H7 (cell line): ENCODE data around the gene HPS5. TPM values are rescaled to one million over a fixed set of nuclear protein-coding genes. Genes with fewer than 3 reads are reported as not detected.
"Not testable (repeated sequence)": the region's sequence is repeated elsewhere in the genome, so short reads cannot be mapped to it uniquely, and the experiment has no call there.

ENCODE experiments used
- DNase-seq: peaks from one replicate; pipeline ENCODE4 v3.0.0; 2012
- H3K27me3 ChIP-seq: 2 replicates; pipeline ENCODE4 v1.6.0; 2011; ENCODE audit warnings: mild to moderate bottlenecking, low read length; ENCODE audit not compliant: control insufficient read depth, insufficient read depth
- H3K36me3 ChIP-seq: replicated peaks from 2 replicates; pipeline ENCODE4 v1.5.1; 2011; ENCODE audit warnings: low read length; ENCODE audit not compliant: control insufficient read depth, insufficient read depth
- H3K4me3 ChIP-seq: 2 replicates; pipeline ENCODE4 v1.5.1; 2011; ENCODE audit warnings: low read depth, mild to moderate bottlenecking, control low read depth, low read length, moderate library complexity; ENCODE audit not compliant: insufficient read depth
- total RNA-seq: library from RNA; depleted of rRNA; stranded (reverse); fragments of >200 nt; shearing (Covaris generic); gene quantifications from 2 replicates; pipeline ENCODE4 v1.2.3, GENCODE V29; 2014

HPS5 gene
- total RNA-seq, 1 experiment from 2014 or later, result 14.6 TPM

- no peaks in the 10 kb centered on the region for H3K27me3 ChIP-seq
- peaks cover 5% of the 10 kb centered on the region for H3K36me3 ChIP-seq
- no peak for DNase-seq
- no peak overlapping the region for H3K4me3 ChIP-seq
Measured at GRCh38 chr11:18329196-18329870, 7.4 kb upstream of the HPS5 start.

- H3K27me3 ChIP-seq, result no peaks in the 10 kb centered on the region
- H3K36me3 ChIP-seq, result peaks cover 4% of the 10 kb centered on the region
- no peak overlapping the region for H3K4me3 ChIP-seq
- DNase-seq, result no peak
Measured at GRCh38 chr11:18324381-18324780, 2.4 kb upstream of the HPS5 start.

GRCh38 chr11:18323881-18324280 is 1.9 kb upstream of the HPS5 start:
- H3K4me3 ChIP-seq, H3K36me3 ChIP-seq, H3K27me3 ChIP-seq, DNase-seq: not testable (repeated sequence)

GRCh38 chr11:18322818-18323570 is 1.1 kb upstream of the HPS5 start:
- Histone ChIP-seq H3K27me3 (no peaks in the 10 kb centered on the region), H3K36me3 (peaks cover 4% of the 10 kb centered on the region), H3K4me3 (peak overlapping the region; percentile 75)
- no peak for DNase-seq

GRCh38 chr11:18321578-18321968 is 367 bp downstream of the HPS5 start:
- Histone ChIP-seq H3K27me3 (no peaks in the 10 kb centered on the region), H3K4me3 (peak overlapping the region; percentile 75), H3K36me3 (peaks cover 4% of the 10 kb centered on the region)
- no peak for DNase-seq

GRCh38 chr11:18320617-18321016 is 1.3 kb downstream of the HPS5 start:
- H3K27me3 ChIP-seq, result no peaks in the 10 kb centered on the region
- peaks cover 5% of the 10 kb centered on the region for H3K36me3 ChIP-seq
- DNase-seq, result no peak
- H3K4me3 ChIP-seq, result peak overlapping the region; percentile 75; the same call in 1 of the 2 replicates

- H3K36me3 ChIP-seq, result peaks cover 5% of the 10 kb centered on the region
- H3K27me3 ChIP-seq, result no peaks in the 10 kb centered on the region
- H3K4me3 ChIP-seq, result no peak overlapping the region
- no peak for DNase-seq
Measured at GRCh38 chr11:18319914-18320313, 2.0 kb downstream of the HPS5 start.

- Histone ChIP-seq H3K27me3 (no peaks in the 10 kb centered on the region), H3K4me3 (no peak overlapping the region), H3K36me3 (peaks cover 1% of the 10 kb centered on the region; the same call in 1 of the 2 replicates)
- no peak for DNase-seq
Measured at GRCh38 chr11:18317551-18317950, 4.4 kb downstream of the HPS5 start.

- Histone ChIP-seq H3K36me3 (peaks cover 4% of the 10 kb centered on the region), H3K27me3 (no peaks in the 10 kb centered on the region), H3K4me3 (no peak overlapping the region)
- DNase-seq, result no peak
Measured at GRCh38 chr11:18315893-18316292, 6.0 kb downstream of the HPS5 start.

GRCh38 chr11:18314784-18315523 is 7.0 kb downstream of the HPS5 start:
- DNase-seq, result no peak
- peaks cover 9% of the 10 kb centered on the region for H3K36me3 ChIP-seq
- no peak overlapping the region for H3K4me3 ChIP-seq
- no peaks in the 10 kb centered on the region for H3K27me3 ChIP-seq

- Histone ChIP-seq H3K36me3 (peaks cover 11% of the 10 kb centered on the region), H3K27me3 (no peaks in the 10 kb centered on the region), H3K4me3 (no peak overlapping the region)
- DNase-seq, result no peak
Measured at GRCh38 chr11:18313965-18314763, 7.8 kb downstream of the HPS5 start.

- H3K4me3 ChIP-seq, result no peak overlapping the region
- no peaks in the 10 kb centered on the region for H3K27me3 ChIP-seq
- DNase-seq, result no peak
- H3K36me3 ChIP-seq, result peaks cover 15% of the 10 kb centered on the region
Measured at GRCh38 chr11:18312663-18313420, 9.1 kb downstream of the HPS5 start.

- H3K27me3 ChIP-seq, result no peaks in the 10 kb centered on the region
- no peak overlapping the region for H3K4me3 ChIP-seq
- no peak for DNase-seq
- H3K36me3 ChIP-seq, result peaks cover 15% of the 10 kb centered on the region
Measured at GRCh38 chr11:18312012-18312411, 9.9 kb downstream of the HPS5 start.
